Activated CD4-positive, alpha-beta T cell treated with anti-CD3 and anti-CD28 coated beads, Interleukin-2, amount 50 U/mL, for 1 hour (primary cell): ENCODE results near the gene SERINC2.
"Not testable (repeated sequence)": the region's sequence is repeated elsewhere in the genome, so short reads cannot be mapped to it uniquely, and the experiment has no call there.

Experiments used
- DNase-seq: peaks from one replicate; pipeline ENCODE4 v3.0.0-alpha.2; 2020

Gene SERINC2

GRCh38 chr1:31435471-31436409 lies 22.7 kb downstream of the SERINC2 start:
- no peak for DNase-seq

- DNase-seq, result no peak
Observed at GRCh38 chr1:31436596-31437432, 23.8 kb downstream of the SERINC2 start.

- no peak for DNase-seq
Observed at GRCh38 chr1:31437433-31438037, 24.5 kb downstream of the SERINC2 start.

GRCh38 chr1:31439276-31439675 lies 26.3 kb downstream of the SERINC2 start:
- DNase-seq, result no peak

- no peak for DNase-seq
Observed at GRCh38 chr1:31441073-31441472, 28.1 kb downstream of the SERINC2 start.

- no peak for DNase-seq
Observed at GRCh38 chr1:31441558-31441957, 28.5 kb downstream of the SERINC2 start.

GRCh38 chr1:31441970-31442647 lies 29.1 kb downstream of the SERINC2 start:
- no peak for DNase-seq

GRCh38 chr1:31442648-31442994 lies 29.6 kb downstream of the SERINC2 start:
- DNase-seq, result no peak

GRCh38 chr1:31443673-31444072 lies 30.7 kb downstream of the SERINC2 start:
- no peak for DNase-seq

GRCh38 chr1:31444725-31445448 lies 31.9 kb downstream of the SERINC2 start:
- no peak for DNase-seq

- DNase-seq, result no peak
Observed at GRCh38 chr1:31445951-31446350, 32.9 kb downstream of the SERINC2 start.

- DNase-seq, result no peak
Observed at GRCh38 chr1:31447210-31447609, 34.2 kb downstream of the SERINC2 start.

GRCh38 chr1:31453384-31454079 lies 40.5 kb downstream of the SERINC2 start:
- DNase-seq, result no peak

- no peak for DNase-seq
Observed at GRCh38 chr1:31458287-31458896, 45.4 kb downstream of the SERINC2 start.

GRCh38 chr1:31460027-31460426 lies 47.0 kb downstream of the SERINC2 start:
- DNase-seq, result no peak

- no peak for DNase-seq
Observed at GRCh38 chr1:31467005-31467674, 54.1 kb downstream of the SERINC2 start.

GRCh38 chr1:31470794-31471315 lies 57.8 kb downstream of the SERINC2 start:
- no peak for DNase-seq

- not testable (repeated sequence) for DNase-seq
Observed at GRCh38 chr1:31471452-31472313, 58.7 kb downstream of the SERINC2 start.

- not testable (repeated sequence) for DNase-seq
Observed at GRCh38 chr1:31472314-31472651, 59.3 kb downstream of the SERINC2 start.
